Activated CD8-positive, alpha-beta memory T cell treated with anti-CD3 and anti-CD28 coated beads for 1 hour (primary cell): ENCODE data around the gene CFAP97D2.

Experiments
- DNase-seq, 2 donors: peaks; one replicate each; pipeline ENCODE4 v3.0.0-alpha.2; 2020; ENCODE audit warnings: low read depth in 1 of 2; ENCODE audit errors: extremely low read depth in 1 of 2

Gene CFAP97D2

DNA sequence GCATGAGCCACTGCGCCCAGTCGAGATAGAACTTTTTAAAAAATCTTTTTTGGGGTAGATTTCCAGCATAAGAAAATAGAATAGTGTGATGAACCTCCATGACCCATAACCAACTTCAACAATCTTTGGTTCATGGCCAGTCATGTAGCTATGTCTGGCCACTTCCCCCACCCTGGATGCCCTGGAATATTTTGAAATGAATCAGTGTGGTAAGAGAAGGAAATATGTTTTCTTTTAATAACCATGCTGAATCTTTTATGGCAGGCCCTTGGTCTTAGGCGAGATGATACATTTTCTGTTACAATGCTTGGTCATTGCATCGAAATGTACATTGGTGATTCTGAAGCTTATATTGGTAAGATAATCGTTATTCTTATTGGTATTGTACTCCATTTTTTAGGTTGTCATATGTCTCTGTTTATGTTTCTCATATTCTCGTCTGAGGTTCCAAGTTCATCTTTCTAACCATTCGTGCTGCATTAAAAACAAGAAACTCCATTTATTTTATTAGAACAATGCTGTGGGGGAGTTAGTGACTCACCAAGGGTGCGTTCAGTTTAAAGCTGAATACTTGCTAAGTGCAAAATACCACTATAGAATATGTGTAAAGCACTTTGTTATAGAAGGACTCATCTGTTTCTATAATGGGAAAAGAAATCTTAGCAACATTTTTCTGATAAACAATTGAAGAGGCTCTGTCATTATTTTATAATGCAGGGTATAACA, 86.0 kb downstream of the CFAP97D2 start:
- DNase-seq = no peak

DNA sequence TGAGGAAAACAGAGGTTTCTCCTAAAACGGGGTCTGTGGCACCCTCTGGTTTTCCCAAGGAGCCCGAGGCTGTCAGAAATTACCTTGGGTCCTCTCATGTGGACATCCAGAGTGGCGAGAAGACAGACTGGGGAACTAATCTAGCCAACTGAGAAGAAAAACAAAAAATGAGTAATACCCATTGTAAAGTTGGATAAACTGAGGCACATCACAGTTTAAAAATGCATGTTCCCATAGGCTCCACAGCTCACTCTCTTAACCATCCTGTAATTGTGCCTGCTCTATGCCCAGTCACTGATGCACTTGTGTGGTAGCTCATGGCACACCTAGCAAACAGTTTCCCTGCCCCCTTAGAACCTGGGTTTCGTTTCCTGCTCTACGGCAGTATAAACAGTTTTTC, 87.2 kb downstream of the CFAP97D2 start:
- DNase-seq = no peak

DNA sequence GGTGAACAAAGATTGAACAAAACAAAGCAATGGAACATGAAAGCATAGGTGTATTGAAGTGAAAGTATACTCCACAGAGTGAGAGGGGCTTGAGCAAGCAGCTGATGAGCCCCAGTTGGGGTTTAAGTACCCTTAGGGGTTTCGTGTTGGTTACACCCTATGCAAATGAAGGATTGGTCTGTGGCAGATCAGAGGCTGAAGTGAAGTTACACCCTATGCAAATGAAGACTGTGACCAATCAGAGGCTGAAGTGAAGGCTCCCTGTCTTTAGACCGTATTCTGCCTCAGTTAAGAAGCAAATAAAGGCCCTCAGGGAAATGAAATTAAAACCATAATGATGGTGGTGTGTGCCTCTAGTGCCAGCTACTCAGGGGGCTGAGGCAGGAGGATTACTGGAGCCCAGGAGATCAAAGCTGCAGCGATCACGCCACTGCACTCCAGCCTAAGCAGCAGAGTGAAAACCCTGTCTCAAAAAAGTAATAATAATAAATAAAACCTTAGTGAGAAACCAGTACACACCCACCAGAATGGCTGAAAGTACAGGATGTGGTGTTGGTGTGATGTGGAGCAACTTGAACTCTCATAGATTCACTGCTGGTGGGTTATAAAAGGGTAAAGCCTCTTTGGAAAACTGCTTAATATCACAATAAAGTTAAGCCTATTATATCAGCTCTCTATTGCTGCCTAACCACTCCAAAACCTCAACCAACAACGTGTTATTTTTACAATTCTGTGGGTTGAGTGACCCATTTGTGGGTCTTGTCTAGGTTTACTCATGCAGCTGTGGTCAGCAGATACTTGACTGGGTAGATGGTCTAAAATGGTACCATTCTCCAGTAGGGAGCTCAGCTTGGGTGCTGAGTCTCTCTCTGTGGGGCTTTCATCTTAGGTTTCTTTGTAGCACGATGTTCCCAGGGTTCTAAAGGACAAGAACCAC, 89.6 kb downstream of the CFAP97D2 start:
- no peak for DNase-seq

DNA sequence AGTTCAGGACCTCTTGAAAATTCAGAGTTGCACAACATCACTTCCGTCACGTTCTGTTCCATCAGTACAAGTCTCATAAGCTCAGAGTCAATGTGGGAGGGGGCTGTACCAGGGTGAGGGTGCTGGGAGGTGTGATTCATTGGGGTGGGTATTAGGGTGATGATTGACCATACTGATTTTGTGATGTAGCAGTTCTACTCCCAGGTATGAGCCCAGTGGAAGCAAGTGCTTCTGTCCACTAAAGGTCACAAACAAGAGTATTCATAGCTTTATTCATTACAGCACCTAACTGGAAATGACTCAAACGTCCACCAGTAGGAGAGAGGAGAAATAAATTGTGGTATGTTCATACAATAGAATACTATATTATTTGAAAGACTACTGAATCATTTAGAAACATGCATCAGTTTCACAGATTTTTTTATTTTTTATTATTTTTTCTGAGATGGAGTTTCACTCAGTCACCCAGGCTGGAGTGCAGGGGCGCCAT, 90.3 kb downstream of the CFAP97D2 start:
- no peak for DNase-seq
